Vagina (tissue), 2 donors: ENCODE measurements around the gene TMEM9. TPM values are rescaled to one million over a fixed set of nuclear protein-coding genes. Genes with fewer than 3 reads are reported as not detected.

Experiments
- DNase-seq, 2 donors: peaks; one replicate each; pipeline ENCODE4 v3.0.0-alpha.2; 2017; ENCODE audit errors: extremely low spot score in 2 of 2
- H3K27ac ChIP-seq: fragments of 200-600 bp; sonication (generic); one replicate; pipeline ENCODE4 v1.5.1; 2019
- H3K27me3 ChIP-seq: fragments of 200-600 bp; sonication (generic); one replicate; pipeline ENCODE4 v1.5.1; 2019
- H3K36me3 ChIP-seq, 2 donors: fragments of 200-600 bp; sonication (generic); one replicate each; pipeline ENCODE4 v1.5.1; 2017 to 2019
- H3K4me1 ChIP-seq: fragments of 200-600 bp; sonication (generic); one replicate; pipeline ENCODE4 v1.5.1; 2019
- H3K4me3 ChIP-seq, 2 donors: fragments of 200-600 bp; sonication (generic); 1 replicate in 1 of 2; 2 replicates in 1 of 2; pipeline ENCODE4 v1.5.1; 2016 to 2019
- H3K9me3 ChIP-seq: fragments of 200-600 bp; sonication (generic); one replicate; pipeline ENCODE4 v1.5.1; 2019
- POLR2A ChIP-seq, 2 donors: fragments of 450-650 bp; IDR thresholded peaks; one replicate each; pipeline ENCODE4 v1.6.1; 2017; ENCODE audit warnings: antibody characterized with exemption in 2 of 2, mild to moderate bottlenecking in 2 of 2, moderate library complexity in 2 of 2
- POLR2AphosphoS5 ChIP-seq, 2 donors: sonication (generic); formaldehyde crosslinking; IDR thresholded peaks; one replicate each; pipeline ENCODE4 v1.9.0; 2017; ENCODE audit warnings: antibody characterized with exemption in 2 of 2, mild to moderate bottlenecking in 2 of 2, low read depth in 1 of 2; ENCODE audit not compliant: insufficient read depth in 1 of 2
- intact Hi-C: fragments of 100-400 bp; cut with DNase I; formaldehyde crosslinking; loops from one replicate; pipeline ENCODE4 v1.15.1; 2023
- total RNA-seq: library from RNA; depleted of rRNA; stranded (reverse); fragments of >200 nt; gene quantifications from one replicate; pipeline ENCODE4 v1.2.3, GENCODE V29; 2016
- TF ChIP-seq, protein P1 (sequence below), 3 experiments: fragments of 450-650 bp in 2 of 3; fragments of 200-600 bp in 1 of 3; sonication (generic) in 1 of 3; IDR thresholded peaks; one replicate each; pipeline ENCODE4 v1.5.1; 2017 to 2019; ENCODE audit warnings: antibody characterized with exemption in 3 of 3, mild to moderate bottlenecking in 2 of 3, moderate library complexity in 2 of 3

Gene TMEM9
- total RNA-seq, 1 donor from 2014 or later = 58.7 TPM

GRCh38 chr1:201093962-201094361, 60.3 kb downstream of the TMEM9 start:
- Histone ChIP-seq H3K4me3 (no peak overlapping the region), H3K27ac (no peak overlapping the region)
- intact Hi-C loops = no loop called here

DNA sequence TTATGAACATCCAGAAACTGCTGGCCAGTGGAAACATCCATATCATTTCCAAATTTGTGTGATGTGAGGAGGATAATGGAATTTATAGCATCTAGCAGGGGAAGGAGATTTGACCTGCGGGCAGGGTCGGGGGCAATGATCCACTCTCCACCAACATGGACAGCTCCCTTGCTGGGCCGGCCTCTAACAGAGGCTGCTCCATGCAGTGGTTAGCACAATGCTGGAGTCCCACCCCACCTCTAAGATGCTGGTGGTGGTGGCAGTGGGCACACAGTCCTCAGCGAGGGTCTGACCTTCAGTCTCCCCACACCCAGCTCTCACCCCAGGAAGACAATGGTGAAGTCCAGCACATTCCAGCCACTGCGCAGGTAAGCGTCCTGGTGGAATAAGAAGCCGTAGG, 60.7 kb downstream of the TMEM9 start:
- intact Hi-C loops = no loop called here
- no peaks in the 10 kb centered on the region for H3K36me3 ChIP-seq
- DNase-seq = no peak
- no peaks in the 10 kb centered on the region for H3K9me3 ChIP-seq
- no peaks in the 10 kb centered on the region for H3K4me1 ChIP-seq
- no peaks in the 10 kb centered on the region for H3K27me3 ChIP-seq
- no peak overlapping the region for H3K4me3 ChIP-seq
- no peak overlapping the region for H3K27ac ChIP-seq
- TF ChIP-seq POLR2AphosphoS5 (IDR thresholded peaks at IDR 0.05; ENCODE audit: insufficient read depth in 1 of 2, low read depth in 1 of 2) = no peak
- TF ChIP-seq, protein P1, sequence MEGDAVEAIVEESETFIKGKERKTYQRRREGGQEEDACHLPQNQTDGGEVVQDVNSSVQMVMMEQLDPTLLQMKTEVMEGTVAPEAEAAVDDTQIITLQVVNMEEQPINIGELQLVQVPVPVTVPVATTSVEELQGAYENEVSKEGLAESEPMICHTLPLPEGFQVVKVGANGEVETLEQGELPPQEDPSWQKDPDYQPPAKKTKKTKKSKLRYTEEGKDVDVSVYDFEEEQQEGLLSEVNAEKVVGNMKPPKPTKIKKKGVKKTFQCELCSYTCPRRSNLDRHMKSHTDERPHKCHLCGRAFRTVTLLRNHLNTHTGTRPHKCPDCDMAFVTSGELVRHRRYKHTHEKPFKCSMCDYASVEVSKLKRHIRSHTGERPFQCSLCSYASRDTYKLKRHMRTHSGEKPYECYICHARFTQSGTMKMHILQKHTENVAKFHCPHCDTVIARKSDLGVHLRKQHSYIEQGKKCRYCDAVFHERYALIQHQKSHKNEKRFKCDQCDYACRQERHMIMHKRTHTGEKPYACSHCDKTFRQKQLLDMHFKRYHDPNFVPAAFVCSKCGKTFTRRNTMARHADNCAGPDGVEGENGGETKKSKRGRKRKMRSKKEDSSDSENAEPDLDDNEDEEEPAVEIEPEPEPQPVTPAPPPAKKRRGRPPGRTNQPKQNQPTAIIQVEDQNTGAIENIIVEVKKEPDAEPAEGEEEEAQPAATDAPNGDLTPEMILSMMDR (IDR thresholded peaks at IDR 0.05) = no peak
- TF ChIP-seq POLR2A (IDR thresholded peaks at IDR 0.05) = no peak

More at GRCh38 chr1:201093962-201094361, 60.3 kb downstream of the TMEM9 start:
- Histone ChIP-seq H3K4me1 (no peaks in the 10 kb centered on the region), H3K27me3 (no peaks in the 10 kb centered on the region), H3K36me3 (no peaks in the 10 kb centered on the region), H3K9me3 (no peaks in the 10 kb centered on the region)
- TF ChIP-seq, protein P1 (IDR thresholded peaks at IDR 0.05) = no peak
- TF ChIP-seq POLR2AphosphoS5 (IDR thresholded peaks at IDR 0.05; ENCODE audit: insufficient read depth in 1 of 2, low read depth in 1 of 2) (no peak), POLR2A (IDR thresholded peaks at IDR 0.05) (no peak)
- no peak for DNase-seq

GRCh38 chr1:201092738-201093137, 61.5 kb downstream of the TMEM9 start:
- no peaks in the 10 kb centered on the region for H3K4me1 ChIP-seq
- no peaks in the 10 kb centered on the region for H3K27me3 ChIP-seq
- H3K4me3 ChIP-seq = no peak overlapping the region
- intact Hi-C loops = no loop called here
- H3K36me3 ChIP-seq = no peaks in the 10 kb centered on the region
- no peak for DNase-seq
- H3K27ac ChIP-seq = no peak overlapping the region
- TF ChIP-seq POLR2AphosphoS5 (IDR thresholded peaks at IDR 0.05; ENCODE audit: insufficient read depth in 1 of 2, low read depth in 1 of 2) (no peak), POLR2A (IDR thresholded peaks at IDR 0.05) (no peak)
- TF ChIP-seq, protein P1 (IDR thresholded peaks at IDR 0.05) = no peak
- no peaks in the 10 kb centered on the region for H3K9me3 ChIP-seq

DNA sequence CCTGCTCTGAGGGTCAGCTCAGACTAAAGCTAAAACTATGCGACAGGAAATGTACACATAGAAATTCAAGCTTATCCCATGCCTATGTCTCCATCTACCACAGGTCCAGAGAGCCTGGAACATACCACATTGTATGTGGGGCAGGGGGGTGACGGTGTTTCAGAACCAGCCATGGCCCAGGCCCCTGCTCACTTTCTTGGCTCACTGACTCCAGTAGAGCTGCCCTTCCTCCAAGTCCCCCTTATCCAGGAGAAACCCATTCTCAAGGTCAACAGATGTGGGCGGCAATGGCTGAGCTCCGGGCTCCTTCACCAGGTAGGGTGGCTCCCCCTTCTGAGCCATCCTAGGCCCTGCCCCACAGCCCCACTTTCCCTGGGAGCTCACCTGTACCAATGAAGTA, 63.0 kb downstream of the TMEM9 start:
- no peaks in the 10 kb centered on the region for H3K36me3 ChIP-seq
- no peak for DNase-seq
- H3K4me1 ChIP-seq = no peaks in the 10 kb centered on the region
- H3K9me3 ChIP-seq = no peaks in the 10 kb centered on the region
- intact Hi-C loops = no loop called here
- no peak for TF ChIP-seq POLR2AphosphoS5 (IDR thresholded peaks at IDR 0.05; ENCODE audit: insufficient read depth in 1 of 2, low read depth in 1 of 2)
- TF ChIP-seq, protein P1 (IDR thresholded peaks at IDR 0.05) = no peak
- no peak for TF ChIP-seq POLR2A (IDR thresholded peaks at IDR 0.05)
- H3K4me3 ChIP-seq = no peak overlapping the region
- H3K27me3 ChIP-seq = no peaks in the 10 kb centered on the region
- H3K27ac ChIP-seq = no peak overlapping the region

DNA sequence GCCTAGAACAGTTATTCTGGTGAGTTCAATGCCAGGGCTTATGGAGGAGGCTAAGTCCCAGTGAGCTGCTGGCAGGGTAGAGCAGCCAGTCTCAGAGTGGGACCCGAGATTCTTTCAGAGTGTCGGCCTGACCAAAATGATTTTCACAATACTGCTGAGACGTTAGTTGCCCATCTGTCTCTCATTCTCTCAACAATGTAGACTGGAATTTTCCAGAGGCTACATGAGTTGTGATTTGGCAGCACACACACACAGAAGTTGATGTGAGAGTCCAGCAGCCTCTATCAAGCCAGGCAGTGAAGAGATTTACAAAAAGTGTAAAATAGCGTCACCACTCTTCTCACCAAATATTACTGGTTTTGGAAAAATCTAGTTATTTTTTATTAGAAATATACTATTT, 63.7 kb downstream of the TMEM9 start:
- no peak for DNase-seq
- Histone ChIP-seq H3K4me1 (no peaks in the 10 kb centered on the region), H3K9me3 (no peaks in the 10 kb centered on the region), H3K27me3 (no peaks in the 10 kb centered on the region), H3K36me3 (no peaks in the 10 kb centered on the region), H3K27ac (no peak overlapping the region), H3K4me3 (no peak overlapping the region)
- intact Hi-C loops = no loop called here
- TF ChIP-seq POLR2A (IDR thresholded peaks at IDR 0.05) (no peak), POLR2AphosphoS5 (IDR thresholded peaks at IDR 0.05; ENCODE audit: insufficient read depth in 1 of 2, low read depth in 1 of 2) (no peak)
- TF ChIP-seq, protein P1 (IDR thresholded peaks at IDR 0.05) = no peak
